ENCODE data around the gene CSF1. TPM values are rescaled to one million over a fixed set of nuclear protein-coding genes. Genes with fewer than 3 reads are reported as not detected.
A peak's percentile ranks its signal among the peaks of the same experiment; 100 is the strongest.

CSF1 gene
- total and polyA plus RNA-seq, 10 donors: 5.8 to 207 (median 78.1) TPM

- TF ChIP-seq POLR2A (IDR thresholded peaks at IDR 0.05): no peak
- no peak for TF ChIP-seq POLR2AphosphoS5 (IDR thresholded peaks at IDR 0.05)
- no peak for TF ChIP-seq CTCF (IDR thresholded peaks at IDR 0.05 in 8 of 11, conservative IDR thresholded peaks at IDR 0.05 in 3 of 11)
- Histone ChIP-seq H3K36me3 (no peaks in the 10 kb centered on the region), H3K4me1 (peaks cover 0 to 48% (median 25%) of the 10 kb centered on the region in 6 donors), H3K4me3 (no peak overlapping the region), H3K9me3 (no peaks in the 10 kb centered on the region), H3K27me3 (replicated peaks in 1 of 7) (no peaks in the 10 kb centered on the region), H3K27ac (peak overlapping the region in 1 of 8 donors; percentile 74)
- no peak for DNase-seq
- intact Hi-C loops (cut with DNase I; ENCODE audit: low total_unique reads): no loop called here
- WGBS, 5 donors: 58 to 70% (median 68%) methylated on average over 6 of the region's 6 CpGs
These were observed 34.8 kb upstream of the CSF1 start for GRCh38 chr1:109875874-109876273.

GRCh38 chr1:109876617-109877316 is 33.9 kb upstream of the CSF1 start:
- DNase-seq: no peak
- whole genome bisulfite sequencing, 5 donors: 72 to 88% (median 84%) methylated on average over 3 to 4 of the region's 4 CpGs
- intact Hi-C loops (cut with DNase I; ENCODE audit: low total_unique reads): no loop called here
- no peak for TF ChIP-seq POLR2A (IDR thresholded peaks at IDR 0.05)
- no peak for TF ChIP-seq CTCF (IDR thresholded peaks at IDR 0.05 in 8 of 11, conservative IDR thresholded peaks at IDR 0.05 in 3 of 11)
- TF ChIP-seq POLR2AphosphoS5 (IDR thresholded peaks at IDR 0.05): no peak
- Histone ChIP-seq H3K9me3 (no peaks in the 10 kb centered on the region), H3K4me3 (no peak overlapping the region), H3K27ac (peak overlapping the region; percentile 27 to 76 (median 55)), H3K36me3 (no peaks in the 10 kb centered on the region), H3K27me3 (replicated peaks in 1 of 7) (no peaks in the 10 kb centered on the region), H3K4me1 (peaks cover 0 to 54% (median 28%) of the 10 kb centered on the region in 6 donors)

- WGBS, 5 donors: 79 to 92% (median 81%) methylated on average over 9 to 13 of the region's 13 CpGs
- intact Hi-C loops (cut with DNase I; ENCODE audit: low total_unique reads): no loop called here
These were observed 33.3 kb upstream of the CSF1 start for GRCh38 chr1:109877317-109877771.

More at GRCh38 chr1:109877317-109877771, 33.3 kb upstream of the CSF1 start:
- H3K36me3 ChIP-seq: no peaks in the 10 kb centered on the region
- H3K9me3 ChIP-seq: no peaks in the 10 kb centered on the region
- no peak overlapping the region for H3K4me3 ChIP-seq
- H3K27ac ChIP-seq: peak overlapping the region; percentile 27 to 76 (median 55)
- no peaks in the 10 kb centered on the region for H3K27me3 ChIP-seq (replicated peaks in 1 of 7)
- no peak for DNase-seq
- H3K4me1 ChIP-seq: peaks cover 0 to 60% (median 28%) of the 10 kb centered on the region in 6 donors
- TF ChIP-seq CTCF (IDR thresholded peaks at IDR 0.05 in 8 of 11, conservative IDR thresholded peaks at IDR 0.05 in 3 of 11): peak in 1 of 11 experiments; percentile 9
- TF ChIP-seq POLR2AphosphoS5 (IDR thresholded peaks at IDR 0.05): peak in 2 of 3 donors; percentile 36 to 48
- no peak for TF ChIP-seq POLR2A (IDR thresholded peaks at IDR 0.05)
